IMR-90 (cell line): ENCODE measurements around the gene IL36G. TPM values are rescaled to one million over a fixed set of nuclear protein-coding genes. Genes with fewer than 3 reads are reported as not detected.

ENCODE experiments used
- ATAC-seq: fragments of 200-7000 bp; cut with Tn5 transposase; 2 replicates; pipeline ENCODE4 v1.9.1; 2020; ENCODE audit warnings: low read depth, mild to moderate bottlenecking, moderate library complexity
- BruUV-seq: library from RNA; stranded (reverse); fragments of 400-500 nt; replicated peaks from 2 replicates; lab custom pipeline; 2021; lab: Mats Ljungman, UMichigan
- CTCF ChIA-PET: fragments of 300-600 bp; formaldehyde crosslinking; extraction: SDS; loops from one replicate; lab custom pipeline; 2021; ENCODE audit warnings: antibody characterized with exemption; lab: Yijun Ruan, JAX
- POLR2A ChIA-PET: fragments of 300-600 bp; sonication (Branson Sonifier 250); formaldehyde crosslinking; loops from one replicate; lab custom pipeline; 2022; ENCODE audit warnings: antibody characterized with exemption; ENCODE audit not compliant: unreplicated experiment; lab: Charles Lee
- DNase-seq: peaks from one replicate; pipeline ENCODE4 v3.0.0; 2013
- H2AFZ ChIP-seq: replicated peaks from 2 replicates; pipeline ENCODE3; 2013; ENCODE audit warnings: low read length, mild to moderate bottlenecking; ENCODE audit not compliant: poor library complexity
- H2AK5ac ChIP-seq: 2 replicates; pipeline ENCODE4 v1.6.1; 2013; ENCODE audit warnings: low read depth, low read length, inconsistent platforms
- H2AK9ac ChIP-seq: replicated peaks from 2 replicates; pipeline ENCODE3; 2013; ENCODE audit warnings: mild to moderate bottlenecking, low read depth, low read length, moderate library complexity; ENCODE audit not compliant: poor library complexity
- H2BK120ac ChIP-seq: 2 replicates; pipeline ENCODE4 v1.6.1; 2013; ENCODE audit warnings: low read depth, low read length, inconsistent platforms
- H2BK15ac ChIP-seq: 3 replicates; pipeline ENCODE4 v1.6.1; 2013; ENCODE audit warnings: low read depth, low read length, inconsistent platforms
- H2BK20ac ChIP-seq: 2 replicates; pipeline ENCODE4 v1.6.1; 2013; ENCODE audit warnings: low read depth, mild to moderate bottlenecking, inconsistent platforms, low read length, moderate library complexity
- H2BK5ac ChIP-seq: 2 replicates; pipeline ENCODE4 v1.6.1; 2013; ENCODE audit warnings: mild to moderate bottlenecking, low read depth, low read length, inconsistent platforms; ENCODE audit not compliant: poor library complexity, severe bottlenecking
- H3K14ac ChIP-seq: replicated peaks from 2 replicates; pipeline ENCODE4 v1.6.1; 2013; ENCODE audit warnings: low read depth, low read length, inconsistent platforms
- H3K18ac ChIP-seq: 2 replicates; pipeline ENCODE4 v1.6.1; 2013; ENCODE audit warnings: low read depth, low read length, control low read depth
- H3K23ac ChIP-seq: 2 replicates; pipeline ENCODE4 v1.6.1; 2013; ENCODE audit warnings: low read depth, low read length, inconsistent platforms
- H3K27ac ChIP-seq: 2 replicates; pipeline ENCODE4 v1.5.1; 2013; ENCODE audit warnings: mild to moderate bottlenecking, control low read depth, low read length; ENCODE audit not compliant: insufficient read depth
- H3K27me3 ChIP-seq: 2 replicates; pipeline ENCODE4 v1.6.1; 2013; ENCODE audit warnings: low read length; ENCODE audit not compliant: control insufficient read depth, insufficient read depth
- H3K36me3 ChIP-seq: 2 replicates; pipeline ENCODE4 v1.6.1; 2013; ENCODE audit warnings: low read length, mixed read lengths; ENCODE audit not compliant: control insufficient read depth, insufficient read depth
- H3K4ac ChIP-seq: 2 replicates; pipeline ENCODE4 v1.6.1; 2013; ENCODE audit warnings: low read depth, low read length, inconsistent platforms
- H3K4me1 ChIP-seq: 2 replicates; pipeline ENCODE4 v1.6.1; 2013; ENCODE audit warnings: low read length, mixed read lengths; ENCODE audit not compliant: control insufficient read depth, insufficient read depth
- H3K4me2 ChIP-seq: 2 replicates; pipeline ENCODE4 v1.6.1; 2013; ENCODE audit warnings: low read depth, mild to moderate bottlenecking, control low read depth, low read length, moderate library complexity
- H3K4me3 ChIP-seq: 2 replicates; pipeline ENCODE4 v1.5.1; 2013; ENCODE audit warnings: low read depth, mild to moderate bottlenecking, control low read depth, low read length, moderate library complexity; ENCODE audit not compliant: insufficient read depth
- H3K56ac ChIP-seq: 2 replicates; pipeline ENCODE4 v1.6.1; 2013; ENCODE audit warnings: low read length, inconsistent platforms; ENCODE audit not compliant: insufficient read depth; ENCODE audit errors: extremely low read depth
- H3K79me1 ChIP-seq, 2 experiments: 2 replicates each; pipeline ENCODE4 v1.6.1; 2013; ENCODE audit warnings: low read length in 2 of 2, inconsistent platforms in 1 of 2, low read depth in 1 of 2
- H3K9ac ChIP-seq: 2 replicates; pipeline ENCODE4 v1.6.1; 2013; ENCODE audit warnings: low read depth, low read length, control low read depth
- H3K9me1 ChIP-seq: 2 replicates; pipeline ENCODE4 v1.6.1; 2013; ENCODE audit warnings: low read length, inconsistent platforms; ENCODE audit not compliant: insufficient read depth
- H3K9me3 ChIP-seq: 2 replicates; pipeline ENCODE4 v1.6.1; 2013; ENCODE audit warnings: low read length; ENCODE audit not compliant: control insufficient read depth, insufficient read depth
- H4K20me1 ChIP-seq: 2 replicates; pipeline ENCODE4 v1.6.1; 2013; ENCODE audit warnings: low read length, inconsistent platforms; ENCODE audit not compliant: insufficient read depth
- H4K5ac ChIP-seq: 2 replicates; pipeline ENCODE4 v1.6.1; 2013; ENCODE audit warnings: mild to moderate bottlenecking, low read depth, low read length, control low read depth
- H4K8ac ChIP-seq, 2 experiments: 2 replicates each; pipeline ENCODE4 v1.6.1; 2013; ENCODE audit warnings: low read depth in 2 of 2, low read length in 2 of 2, control low read depth in 1 of 2, inconsistent platforms in 1 of 2
- H4K91ac ChIP-seq: 2 replicates; pipeline ENCODE4 v1.6.1; 2013; ENCODE audit warnings: low read depth, low read length, inconsistent platforms; ENCODE audit not compliant: insufficient read depth
- BHLHE40 ChIP-seq: fragments of 150-350 bp; IDR thresholded peaks from 2 replicates; pipeline ENCODE4 v1.6.1; 2016; ENCODE audit warnings: mild to moderate bottlenecking, low read depth, low read length
- CEBPB ChIP-seq: IDR thresholded peaks from 2 replicates; pipeline ENCODE4 v1.6.1; 2012; ENCODE audit warnings: low read depth, low read length, improper control_type of control experiment
- CHD1 ChIP-seq: IDR thresholded peaks from 2 replicates; pipeline ENCODE4 v1.6.1; 2012; ENCODE audit warnings: low read depth, low read length, improper control_type of control experiment
- MAFK ChIP-seq: IDR thresholded peaks from 2 replicates; pipeline ENCODE4 v1.6.1; 2012; ENCODE audit warnings: low read depth, low read length, improper control_type of control experiment
- MAZ ChIP-seq: IDR thresholded peaks from 2 replicates; pipeline ENCODE4 v1.6.1; 2012; ENCODE audit warnings: low read depth, mild to moderate bottlenecking, low read length, improper control_type of control experiment, moderate library complexity, borderline replicate concordance
- MXI1 ChIP-seq: IDR thresholded peaks from 2 replicates; pipeline ENCODE4 v1.6.1; 2012; ENCODE audit warnings: low read depth, mild to moderate bottlenecking, low read length, moderate library complexity, borderline replicate concordance
- NFE2L2 ChIP-seq: fragments of 150-350 bp; IDR thresholded peaks from 2 replicates; pipeline ENCODE4 v1.6.1; 2016; ENCODE audit warnings: low read depth, mild to moderate bottlenecking, low read length
- POLR2A ChIP-seq: IDR thresholded peaks from 2 replicates; pipeline ENCODE4 v1.6.1; 2012; ENCODE audit warnings: mild to moderate bottlenecking, low read depth, low read length
- RAD21 ChIP-seq: IDR thresholded peaks from 2 replicates; pipeline ENCODE4 v1.6.1; 2012; ENCODE audit warnings: low read length, improper control_type of control experiment
- RCOR1 ChIP-seq: IDR thresholded peaks from 2 replicates; pipeline ENCODE4 v1.6.1; 2012; ENCODE audit warnings: mild to moderate bottlenecking, low read length, improper control_type of control experiment; ENCODE audit not compliant: insufficient replicate concordance
- RFX5 ChIP-seq: IDR thresholded peaks from 2 replicates; pipeline ENCODE4 v1.8.0; 2012; ENCODE audit warnings: low read depth, mild to moderate bottlenecking, low read length, moderate library complexity
- SMC3 ChIP-seq: fragments of 150-350 bp; IDR thresholded peaks from 2 replicates; pipeline ENCODE4 v1.6.1; 2016; ENCODE audit warnings: low read depth, mild to moderate bottlenecking, antibody characterized with exemption, low read length, moderate library complexity
- WGBS, 2 experiments: methylation state at CpG; one replicate each; pipeline versions ENCODE4 v1.1.5 to v1.1.7; 2013; ENCODE audit warnings: missing lambda C conversion rate in 2 of 2; ENCODE audit not compliant: insufficient read length in 1 of 2; ENCODE audit errors: extremely low coverage in 2 of 2; 5-methylcytosine and 5-hydroxymethylcytosine counted together
- dilution Hi-C: fragments of 300-500 bp; cut with HindIII; formaldehyde crosslinking; loops from one replicate; pipeline ENCODE4 v1.14.3; 2018; ENCODE audit warnings: low sequenced_read_pairs; ENCODE audit not compliant: unreplicated experiment
- in situ Hi-C: fragments of 300-500 bp; cut with MboI; formaldehyde crosslinking; loops from 3 replicates; pipeline ENCODE4 v1.14.3; 2019; ENCODE audit warnings: low sequenced_read_pairs, inconsistent platforms, mixed read lengths
- intact Hi-C: fragments of 100-400 bp; cut with micrococcal nuclease; formaldehyde crosslinking; loops from 2 replicates; pipeline ENCODE4 v1.10.0; 2022
- polyA plus RNA-seq, 3 experiments: library from polyadenylated mRNA; depleted of rRNA; stranded (reverse); fragments of >200 nt; gene quantifications; 2 replicates each; pipeline ENCODE4 v1.2.3, GENCODE V29; 2012; ENCODE audit warnings: low replicate concordance in 1 of 3
- total RNA-seq: library from RNA; depleted of rRNA; stranded (reverse); fragments of >200 nt; gene quantifications from 2 replicates; pipeline ENCODE4 v1.2.3, GENCODE V29; 2012
- TF ChIP-seq, protein P1 (sequence below): fragments of 150-350 bp; IDR thresholded peaks from 2 replicates; pipeline ENCODE4 v1.6.1; 2017; ENCODE audit warnings: mild to moderate bottlenecking, antibody characterized with exemption, low read length, low read depth
- TF ChIP-seq, protein P2 (sequence below): fragments of 150-350 bp; IDR thresholded peaks from 2 replicates; pipeline ENCODE4 v1.6.1; 2016; ENCODE audit warnings: low read depth, mild to moderate bottlenecking, low read length, moderate library complexity, borderline replicate concordance

Gene IL36G
- total and polyA plus RNA-seq, 2 of the 4 experiments (the other 2 are of a cell fraction) = not detected

DNA sequence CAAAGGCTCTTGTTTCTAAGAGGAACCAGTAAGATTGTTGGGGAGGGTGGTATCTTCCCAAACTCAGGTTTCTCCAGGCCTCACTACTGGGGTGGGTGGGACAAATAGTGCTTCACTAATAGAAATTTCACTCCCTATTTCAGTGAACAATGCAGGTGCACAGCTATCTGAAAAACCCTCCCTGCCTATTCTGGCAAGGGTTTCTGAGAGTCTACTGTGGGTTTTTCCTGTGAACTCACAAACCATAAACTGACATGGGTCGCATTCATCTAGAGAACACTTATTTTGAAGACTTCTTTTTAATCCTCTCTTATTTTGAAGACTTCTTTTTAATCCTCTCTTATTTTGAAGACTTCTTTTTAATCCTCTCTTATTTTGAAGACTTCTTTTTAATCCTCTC is 31.8 kb downstream of the IL36G start:
- in situ Hi-C loops = no loop called here
- Histone ChIP-seq H3K56ac (no peak overlapping the region), H3K9me1 (no peaks in the 10 kb centered on the region), H3K9me3 (no peaks in the 10 kb centered on the region), H4K91ac (no peak overlapping the region), H3K36me3 (no peaks in the 10 kb centered on the region), H4K20me1 (no peaks in the 10 kb centered on the region), H3K18ac (no peak overlapping the region), H3K4me2 (no peak overlapping the region), H3K27ac (no peak overlapping the region), H3K79me1 (no peaks in the 10 kb centered on the region), H3K27me3 (peaks cover 3% of the 10 kb centered on the region), H4K5ac (no peak overlapping the region), H3K4ac (no peak overlapping the region), H2BK15ac (no peak overlapping the region), H2AFZ (no peak overlapping the region), H2BK120ac (no peak overlapping the region), H2BK20ac (no peak overlapping the region), H2AK9ac (no peak overlapping the region), H3K14ac (no peak overlapping the region), H4K8ac (no peak overlapping the region), H2BK5ac (no peak overlapping the region), H3K9ac (no peak overlapping the region), H3K4me3 (no peak overlapping the region), H3K23ac (no peak overlapping the region), H3K4me1 (no peaks in the 10 kb centered on the region), H2AK5ac (no peak overlapping the region)
- TF ChIP-seq MXI1 (no peak), NFE2L2 (no peak), RAD21 (no peak), RCOR1 (no peak), CEBPB (no peak), POLR2A (no peak), MAZ (no peak), CHD1 (no peak), RFX5 (no peak), SMC3 (no peak), BHLHE40 (no peak), MAFK (no peak)
- TF ChIP-seq, protein P1, sequence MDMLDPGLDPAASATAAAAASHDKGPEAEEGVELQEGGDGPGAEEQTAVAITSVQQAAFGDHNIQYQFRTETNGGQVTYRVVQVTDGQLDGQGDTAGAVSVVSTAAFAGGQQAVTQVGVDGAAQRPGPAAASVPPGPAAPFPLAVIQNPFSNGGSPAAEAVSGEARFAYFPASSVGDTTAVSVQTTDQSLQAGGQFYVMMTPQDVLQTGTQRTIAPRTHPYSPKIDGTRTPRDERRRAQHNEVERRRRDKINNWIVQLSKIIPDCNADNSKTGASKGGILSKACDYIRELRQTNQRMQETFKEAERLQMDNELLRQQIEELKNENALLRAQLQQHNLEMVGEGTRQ = no peak
- TF ChIP-seq, protein P2, sequence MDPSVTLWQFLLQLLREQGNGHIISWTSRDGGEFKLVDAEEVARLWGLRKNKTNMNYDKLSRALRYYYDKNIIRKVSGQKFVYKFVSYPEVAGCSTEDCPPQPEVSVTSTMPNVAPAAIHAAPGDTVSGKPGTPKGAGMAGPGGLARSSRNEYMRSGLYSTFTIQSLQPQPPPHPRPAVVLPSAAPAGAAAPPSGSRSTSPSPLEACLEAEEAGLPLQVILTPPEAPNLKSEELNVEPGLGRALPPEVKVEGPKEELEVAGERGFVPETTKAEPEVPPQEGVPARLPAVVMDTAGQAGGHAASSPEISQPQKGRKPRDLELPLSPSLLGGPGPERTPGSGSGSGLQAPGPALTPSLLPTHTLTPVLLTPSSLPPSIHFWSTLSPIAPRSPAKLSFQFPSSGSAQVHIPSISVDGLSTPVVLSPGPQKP = no peak
- dilution Hi-C loops = no loop called here
- ChIA-PET POLR2A (no interaction called here), CTCF (interaction anchor here (0.6 kb wide), 1 partner anchor 22 kb away, joined by 4 read pairs; no protein-coding TSS in a partner anchor)
- DNase-seq = no peak
- ATAC-seq = no peak
- no CpG with 5 or more reads among the region's 1 CpG for WGBS, 2 experiments
- intact Hi-C loops = no loop called here
- BruUV-seq = no TSS peak
